ENCODE results near the gene CHP1. TPM values are rescaled to one million over a fixed set of nuclear protein-coding genes. Genes with fewer than 3 reads are reported as not detected.

The CHP1 gene
- total RNA-seq, 1 donor from 2014 or later: 76.3 TPM

- TF ChIP-seq CTCF (conservative IDR thresholded peaks at IDR 0.05): no peak
- Mint-ChIP-seq H3K4me3 (no peak overlapping the region), H3K27ac (ENCODE audit: unreplicated experiment) (no peak overlapping the region), H3K36me3 (ENCODE audit: low read depth) (peaks cover 16% of the 10 kb centered on the region), H3K27me3 (ENCODE audit: low read depth) (no peaks in the 10 kb centered on the region), H3K9me3 (no peaks in the 10 kb centered on the region), H3K4me1 (no peaks in the 10 kb centered on the region)
- no peak for DNase-seq (ENCODE audit: low read depth, low spot score)
Observed at GRCh38 chr15:41263891-41264351, 32.9 kb downstream of the CHP1 start.

- Mint-ChIP-seq H3K36me3 (ENCODE audit: low read depth) (peaks cover 13% of the 10 kb centered on the region), H3K4me1 (no peaks in the 10 kb centered on the region), H3K27me3 (ENCODE audit: low read depth) (no peaks in the 10 kb centered on the region), H3K27ac (ENCODE audit: unreplicated experiment) (no peak overlapping the region), H3K9me3 (no peaks in the 10 kb centered on the region), H3K4me3 (no peak overlapping the region)
- TF ChIP-seq CTCF (conservative IDR thresholded peaks at IDR 0.05): no peak
- DNase-seq (ENCODE audit: low read depth, low spot score): no peak
Observed at GRCh38 chr15:41269887-41270286, 38.8 kb downstream of the CHP1 start.

GRCh38 chr15:41276831-41277230, 45.8 kb downstream of the CHP1 start:
- no peak overlapping the region for H3K27ac Mint-ChIP-seq (ENCODE audit: unreplicated experiment)
- H3K9me3 Mint-ChIP-seq: no peaks in the 10 kb centered on the region
- no peak overlapping the region for H3K4me3 Mint-ChIP-seq
- H3K4me1 Mint-ChIP-seq: no peaks in the 10 kb centered on the region
- DNase-seq (ENCODE audit: low read depth, low spot score): no peak
- H3K27me3 Mint-ChIP-seq (ENCODE audit: low read depth): no peaks in the 10 kb centered on the region
- no peaks in the 10 kb centered on the region for H3K36me3 Mint-ChIP-seq (ENCODE audit: low read depth)
- TF ChIP-seq CTCF (conservative IDR thresholded peaks at IDR 0.05): no peak

GRCh38 chr15:41278319-41278718, 47.3 kb downstream of the CHP1 start:
- H3K9me3 Mint-ChIP-seq: no peaks in the 10 kb centered on the region

GRCh38 chr15:41279535-41280283, 48.6 kb downstream of the CHP1 start:
- no peak overlapping the region for H3K27ac Mint-ChIP-seq (ENCODE audit: unreplicated experiment)
- no peak for DNase-seq (ENCODE audit: low read depth, low spot score)
- no peaks in the 10 kb centered on the region for H3K27me3 Mint-ChIP-seq (ENCODE audit: low read depth)
- peaks cover 6% of the 10 kb centered on the region for H3K36me3 Mint-ChIP-seq (ENCODE audit: low read depth)
- peaks cover 15% of the 10 kb centered on the region for H3K4me1 Mint-ChIP-seq
- H3K9me3 Mint-ChIP-seq: no peaks in the 10 kb centered on the region
- no peak overlapping the region for H3K4me3 Mint-ChIP-seq
- TF ChIP-seq CTCF (conservative IDR thresholded peaks at IDR 0.05): no peak

More at GRCh38 chr15:41278319-41278718, 47.3 kb downstream of the CHP1 start:
- Mint-ChIP-seq H3K36me3 (ENCODE audit: low read depth) (no peaks in the 10 kb centered on the region), H3K27ac (ENCODE audit: unreplicated experiment) (no peak overlapping the region), H3K27me3 (ENCODE audit: low read depth) (no peaks in the 10 kb centered on the region), H3K4me1 (peaks cover 6% of the 10 kb centered on the region), H3K4me3 (peak overlapping the region; percentile 41)
- no peak for DNase-seq (ENCODE audit: low read depth, low spot score)
- no peak for TF ChIP-seq CTCF (conservative IDR thresholded peaks at IDR 0.05)

Data from neural crest cell (in vitro differentiated cells).